HFFc6 (cell line): ENCODE data around the gene CXorf58. TPM values are rescaled to one million over a fixed set of nuclear protein-coding genes. Genes with fewer than 3 reads are reported as not detected.

Experiments used
- DNase-seq: peaks from one replicate; pipeline ENCODE4 v3.0.0-alpha.2; 2018
- H3K27ac Mint-ChIP-seq: 2 replicates; pipeline ENCODE4 v1.8.0; 2020; ENCODE audit warnings: mild to moderate bottlenecking, mixed read lengths
- H3K27me3 Mint-ChIP-seq: 2 replicates; pipeline ENCODE4 v1.8.0; 2021; ENCODE audit warnings: mild to moderate bottlenecking, moderate library complexity, mixed read lengths; ENCODE audit not compliant: insufficient read depth
- H3K36me3 Mint-ChIP-seq: 2 replicates; pipeline ENCODE4 v1.8.0; 2021; ENCODE audit warnings: low read depth, mixed read lengths
- H3K4me1 Mint-ChIP-seq: 2 replicates; pipeline ENCODE4 v1.8.0; 2020; ENCODE audit warnings: low read depth, mixed read lengths
- H3K4me3 Mint-ChIP-seq: 2 replicates; pipeline ENCODE4 v1.8.0; 2020; ENCODE audit warnings: mild to moderate bottlenecking, moderate library complexity, mixed read lengths
- H3K9me3 Mint-ChIP-seq: 2 replicates; pipeline ENCODE4 v1.8.0; 2020; ENCODE audit warnings: mild to moderate bottlenecking, mixed read lengths
- total RNA-seq, 6 experiments: library from RNA; stranded (reverse); fragmentation: NEBNext Ultra II Directional; extraction: Animal tissue kit (Norgen Biotek cat#: 25700); gene quantifications; 2 replicates in 1 of 6; 3 replicates in 5 of 6; pipeline ENCODE4 v1.2.3, GENCODE V29; 2021
- TF ChIP-seq, protein P1 (sequence below): fragments of 200-600 bp; sonication (generic); IDR thresholded peaks from 2 replicates; pipeline ENCODE4 v1.5.0; 2021; ENCODE audit warnings: antibody characterized with exemption, mild to moderate bottlenecking

Gene CXorf58
- total RNA-seq, 6 experiments from 2014 or later, result not detected

- peak; percentile 47 for DNase-seq
- Mint-ChIP-seq H3K4me1 (peaks cover 26% of the 10 kb centered on the region), H3K9me3 (no peaks in the 10 kb centered on the region), H3K36me3 (no peaks in the 10 kb centered on the region), H3K27me3 (no peaks in the 10 kb centered on the region), H3K4me3 (no peak overlapping the region), H3K27ac (no peak overlapping the region)
- TF ChIP-seq, protein P1, sequence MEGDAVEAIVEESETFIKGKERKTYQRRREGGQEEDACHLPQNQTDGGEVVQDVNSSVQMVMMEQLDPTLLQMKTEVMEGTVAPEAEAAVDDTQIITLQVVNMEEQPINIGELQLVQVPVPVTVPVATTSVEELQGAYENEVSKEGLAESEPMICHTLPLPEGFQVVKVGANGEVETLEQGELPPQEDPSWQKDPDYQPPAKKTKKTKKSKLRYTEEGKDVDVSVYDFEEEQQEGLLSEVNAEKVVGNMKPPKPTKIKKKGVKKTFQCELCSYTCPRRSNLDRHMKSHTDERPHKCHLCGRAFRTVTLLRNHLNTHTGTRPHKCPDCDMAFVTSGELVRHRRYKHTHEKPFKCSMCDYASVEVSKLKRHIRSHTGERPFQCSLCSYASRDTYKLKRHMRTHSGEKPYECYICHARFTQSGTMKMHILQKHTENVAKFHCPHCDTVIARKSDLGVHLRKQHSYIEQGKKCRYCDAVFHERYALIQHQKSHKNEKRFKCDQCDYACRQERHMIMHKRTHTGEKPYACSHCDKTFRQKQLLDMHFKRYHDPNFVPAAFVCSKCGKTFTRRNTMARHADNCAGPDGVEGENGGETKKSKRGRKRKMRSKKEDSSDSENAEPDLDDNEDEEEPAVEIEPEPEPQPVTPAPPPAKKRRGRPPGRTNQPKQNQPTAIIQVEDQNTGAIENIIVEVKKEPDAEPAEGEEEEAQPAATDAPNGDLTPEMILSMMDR, result peak; percentile 67
Observed at GRCh38 chrX:23902419-23902818, 5.4 kb upstream of the CXorf58 start.

DNA sequence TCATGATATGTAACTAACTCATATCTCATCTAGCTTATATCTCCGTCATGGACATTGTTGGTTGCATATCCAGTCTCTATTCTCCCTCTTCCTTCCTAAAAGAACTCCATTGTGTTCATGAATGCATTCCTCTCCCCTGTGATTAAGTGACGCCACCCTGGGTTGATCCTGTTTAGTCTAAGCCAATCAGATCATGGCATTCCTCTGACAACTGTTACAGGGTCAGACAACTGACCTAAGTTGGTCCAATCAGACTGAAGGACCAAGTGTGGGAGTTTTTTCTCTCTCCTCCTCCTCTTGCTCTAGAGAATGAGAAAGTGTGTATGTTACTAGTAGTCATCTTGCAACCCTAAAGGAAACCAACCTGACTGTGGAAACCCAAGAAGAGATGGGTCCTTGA is 3.7 kb upstream of the CXorf58 start:
- DNase-seq, result no peak
- no peaks in the 10 kb centered on the region for H3K36me3 Mint-ChIP-seq

GRCh38 chrX:23907111-23907497 is 702 bp upstream of the CXorf58 start:
- peaks cover 22% of the 10 kb centered on the region for H3K4me1 Mint-ChIP-seq
- TF ChIP-seq, protein P1, result no peak
- H3K36me3 Mint-ChIP-seq, result no peaks in the 10 kb centered on the region
- peak overlapping the region; percentile 75 for H3K27ac Mint-ChIP-seq
- H3K27me3 Mint-ChIP-seq, result no peaks in the 10 kb centered on the region
- no peak for DNase-seq
- H3K4me3 Mint-ChIP-seq, result peak overlapping the region; percentile 82
- H3K9me3 Mint-ChIP-seq, result no peaks in the 10 kb centered on the region

More for the DNA sequence above, 3.7 kb upstream of the CXorf58 start:
- Mint-ChIP-seq H3K4me3 (no peak overlapping the region), H3K27me3 (no peaks in the 10 kb centered on the region), H3K27ac (no peak overlapping the region), H3K9me3 (no peaks in the 10 kb centered on the region), H3K4me1 (peaks cover 23% of the 10 kb centered on the region)
- TF ChIP-seq, protein P1, result no peak

DNA sequence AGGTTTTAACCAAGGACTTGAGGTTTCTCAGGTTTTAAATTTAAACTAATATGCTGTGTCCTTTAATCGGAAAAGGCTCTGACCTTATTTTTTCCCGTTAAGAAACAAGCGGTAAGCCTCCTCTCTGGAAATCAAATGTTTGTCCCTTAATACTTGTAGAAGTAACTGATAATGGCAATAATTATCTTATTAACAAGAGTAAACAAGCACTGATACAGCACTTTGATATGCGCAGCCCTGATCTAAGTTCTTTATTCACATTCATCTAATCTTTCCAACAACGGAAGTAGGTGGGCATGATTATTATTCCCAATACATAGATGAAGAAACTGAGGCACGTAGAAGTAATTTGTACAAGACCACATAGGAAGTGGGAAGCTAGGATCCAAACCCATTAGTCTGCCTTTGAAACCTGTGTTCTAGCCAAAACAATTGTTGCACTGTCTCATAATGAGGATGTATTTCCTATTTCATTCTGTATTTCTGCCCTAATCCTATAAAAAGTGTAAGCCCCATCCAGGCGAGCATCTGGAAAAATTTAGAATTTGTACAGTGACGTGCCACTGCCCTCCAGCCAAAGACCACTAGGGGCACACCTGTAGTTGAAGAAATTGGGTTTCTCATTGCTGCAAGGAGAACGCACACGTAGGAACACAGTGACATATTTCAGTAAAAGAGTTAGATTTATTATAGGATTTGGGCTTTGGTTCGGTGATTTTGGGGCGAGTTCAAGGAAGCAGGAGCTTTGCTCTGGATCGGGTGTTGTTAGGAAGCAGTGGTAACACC is 606 bp downstream of the CXorf58 start:
- Mint-ChIP-seq H3K4me1 (peaks cover 22% of the 10 kb centered on the region), H3K27me3 (no peaks in the 10 kb centered on the region), H3K27ac (peak overlapping the region; percentile 75), H3K4me3 (peak overlapping the region; percentile 82), H3K36me3 (no peaks in the 10 kb centered on the region), H3K9me3 (no peaks in the 10 kb centered on the region)
- TF ChIP-seq, protein P1, result peak; percentile 17
- no peak for DNase-seq

DNA sequence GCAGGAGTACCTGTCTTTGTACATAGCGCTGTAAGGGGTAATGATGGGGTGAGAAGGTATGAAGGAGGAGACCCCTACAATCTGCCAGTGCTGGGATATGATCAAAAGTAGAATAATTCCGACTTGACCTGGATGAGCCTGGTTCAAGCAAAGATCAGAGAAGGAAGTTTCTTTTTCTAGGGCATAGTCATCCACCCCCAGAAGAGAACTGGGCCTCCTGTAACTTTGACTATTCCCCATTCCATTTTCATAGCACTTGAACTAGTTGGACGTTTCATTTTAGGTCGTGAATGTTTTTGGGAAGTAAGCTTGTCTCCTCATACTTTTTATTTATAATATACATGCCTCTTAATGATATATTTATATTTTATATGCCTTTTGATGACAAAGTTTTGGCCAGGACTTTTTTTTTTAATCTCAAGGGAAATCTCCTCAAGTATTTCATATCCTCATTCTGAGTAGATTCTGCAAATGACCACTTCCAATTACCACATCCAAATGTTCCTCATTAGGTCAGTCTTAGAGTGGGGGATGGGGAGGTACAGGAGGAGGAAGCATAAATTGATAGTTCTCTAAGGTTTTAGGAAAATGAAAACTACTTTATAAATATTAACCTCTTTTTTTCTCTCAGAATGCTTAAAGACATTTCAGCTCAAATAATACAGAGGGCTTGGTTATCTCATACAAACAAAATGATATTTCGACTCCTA is 3.5 kb downstream of the CXorf58 start:
- DNase-seq, result no peak
- Mint-ChIP-seq H3K36me3 (no peaks in the 10 kb centered on the region), H3K9me3 (no peaks in the 10 kb centered on the region), H3K4me1 (peaks cover 11% of the 10 kb centered on the region), H3K27me3 (no peaks in the 10 kb centered on the region), H3K27ac (no peak overlapping the region), H3K4me3 (no peak overlapping the region)
- TF ChIP-seq, protein P1, result no peak
